ENCODE results near the gene KLF5.
"Not testable (repeated sequence)": the region's sequence is repeated elsewhere in the genome, so short reads cannot be mapped to it uniquely, and the experiment has no call there.

The KLF5 gene

GRCh38 chr13:73090116-73090822 lies 31.5 kb downstream of the KLF5 start:
- DNase-seq = no peak

- DNase-seq = no peak
Measured at GRCh38 chr13:73090823-73091187, 32.0 kb downstream of the KLF5 start.

GRCh38 chr13:73092829-73093228 lies 34.0 kb downstream of the KLF5 start:
- DNase-seq = no peak

- DNase-seq = no peak
Measured at GRCh38 chr13:73096173-73096572, 37.4 kb downstream of the KLF5 start.

- DNase-seq = no peak
Measured at GRCh38 chr13:73096638-73097037, 37.8 kb downstream of the KLF5 start.

GRCh38 chr13:73100781-73101180 lies 42.0 kb downstream of the KLF5 start:
- DNase-seq = not testable (repeated sequence)

GRCh38 chr13:73101351-73102007 lies 42.7 kb downstream of the KLF5 start:
- DNase-seq = no peak

GRCh38 chr13:73103238-73103637 lies 44.4 kb downstream of the KLF5 start:
- no peak for DNase-seq

GRCh38 chr13:73106513-73107178 lies 47.8 kb downstream of the KLF5 start:
- DNase-seq = no peak

GRCh38 chr13:73107481-73107880 lies 48.7 kb downstream of the KLF5 start:
- DNase-seq = no peak

- DNase-seq = no peak
Measured at GRCh38 chr13:73107970-73108369, 49.2 kb downstream of the KLF5 start.

- no peak for DNase-seq
Measured at GRCh38 chr13:73109288-73109899, 50.6 kb downstream of the KLF5 start.

- no peak for DNase-seq
Measured at GRCh38 chr13:73109969-73110368, 51.2 kb downstream of the KLF5 start.

- no peak for DNase-seq
Measured at GRCh38 chr13:73110814-73111213, 52.0 kb downstream of the KLF5 start.

GRCh38 chr13:73111331-73111730 lies 52.5 kb downstream of the KLF5 start:
- DNase-seq = no peak

GRCh38 chr13:73119612-73120011 lies 60.8 kb downstream of the KLF5 start:
- DNase-seq = no peak

Measured in central memory CD4-positive, alpha-beta T cell (primary cell).